Activated CD4-positive, CD25-positive, alpha-beta regulatory T cell treated with anti-CD3 and anti-CD28 coated beads, Interleukin-2, amount 50 U/mL, for 72 hours (primary cell): ENCODE results near the gene ESPNL.
"Not testable (repeated sequence)": the region's sequence is repeated elsewhere in the genome, so short reads cannot be mapped to it uniquely, and the experiment has no call there.

ENCODE experiments used
- DNase-seq: peaks from one replicate; pipeline ENCODE4 v3.0.0; 2021

The ESPNL gene

GRCh38 chr2:238161291-238162051, 61.3 kb downstream of the ESPNL start:
- no peak for DNase-seq

GRCh38 chr2:238162251-238162845, 62.2 kb downstream of the ESPNL start:
- no peak for DNase-seq

GRCh38 chr2:238162846-238163441, 62.8 kb downstream of the ESPNL start:
- DNase-seq = no peak

- no peak for DNase-seq
Measured at GRCh38 chr2:238163481-238164198, 63.5 kb downstream of the ESPNL start.

- no peak for DNase-seq
Measured at GRCh38 chr2:238164906-238165287, 64.8 kb downstream of the ESPNL start.

- no peak for DNase-seq
Measured at GRCh38 chr2:238165288-238165921, 65.3 kb downstream of the ESPNL start.

GRCh38 chr2:238166391-238167343, 66.5 kb downstream of the ESPNL start:
- DNase-seq = no peak

- no peak for DNase-seq
Measured at GRCh38 chr2:238167344-238167715, 67.2 kb downstream of the ESPNL start.

- no peak for DNase-seq
Measured at GRCh38 chr2:238167761-238168160, 67.6 kb downstream of the ESPNL start.

GRCh38 chr2:238168196-238169047, 68.3 kb downstream of the ESPNL start:
- no peak for DNase-seq

- DNase-seq = no peak
Measured at GRCh38 chr2:238169048-238169707, 69.0 kb downstream of the ESPNL start.

- no peak for DNase-seq
Measured at GRCh38 chr2:238169708-238170251, 69.6 kb downstream of the ESPNL start.

- no peak for DNase-seq
Measured at GRCh38 chr2:238170386-238171071, 70.4 kb downstream of the ESPNL start.

GRCh38 chr2:238171072-238171431, 70.9 kb downstream of the ESPNL start:
- DNase-seq = not testable (repeated sequence)

- no peak for DNase-seq
Measured at GRCh38 chr2:238171575-238172187, 71.5 kb downstream of the ESPNL start.

GRCh38 chr2:238172439-238172838, 72.3 kb downstream of the ESPNL start:
- DNase-seq = no peak

- DNase-seq = no peak
Measured at GRCh38 chr2:238173692-238174091, 73.6 kb downstream of the ESPNL start.

- no peak for DNase-seq
Measured at GRCh38 chr2:238174291-238174690, 74.2 kb downstream of the ESPNL start.

- DNase-seq = no peak
Measured at GRCh38 chr2:238174701-238175100, 74.6 kb downstream of the ESPNL start.
